GM21576 (cell line): Measurements from ENCODE around the gene BCL10.
A peak's percentile ranks its signal among the peaks of the same experiment; 100 is the strongest.
"Not testable (repeated sequence)": the region's sequence is repeated elsewhere in the genome, so short reads cannot be mapped to it uniquely, and the experiment has no call there.

Source experiments
- ATAC-seq: cut with Tn5 transposase; IDR thresholded peaks from one replicate; pipeline ENCODE4 v1.9.1; 2021; ENCODE audit warnings: mild to moderate bottlenecking, moderate library complexity; ENCODE audit not compliant: unreplicated experiment

BCL10 gene

GRCh38 chr1:85268801-85269585 is 7.4 kb downstream of the BCL10 start:
- no peak for ATAC-seq

GRCh38 chr1:85267313-85267712 is 9.1 kb downstream of the BCL10 start:
- no peak for ATAC-seq

DNA sequence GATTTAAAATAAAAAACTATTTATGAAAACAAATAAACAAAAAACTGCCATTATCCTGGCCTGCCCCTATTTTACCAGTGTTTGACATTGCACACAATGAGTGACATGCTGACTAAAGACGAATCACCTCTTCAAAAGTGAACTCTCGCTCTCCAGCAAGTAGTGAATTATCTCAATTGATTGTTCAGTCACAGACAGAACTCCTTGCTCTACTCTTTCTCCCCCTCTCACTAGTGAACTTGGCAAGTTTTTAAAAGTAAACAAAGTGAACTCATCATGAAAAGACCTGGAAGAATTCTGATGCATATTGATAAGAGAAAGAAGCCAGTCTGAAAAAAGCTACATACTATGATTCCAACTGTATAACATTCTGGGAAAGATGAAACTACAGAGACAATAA is 12.3 kb downstream of the BCL10 start:
- ATAC-seq, result no peak

- no peak for ATAC-seq
Observed at GRCh38 chr1:85262985-85263384, 13.4 kb downstream of the BCL10 start.

- ATAC-seq, result no peak
Observed at GRCh38 chr1:85259912-85260274, 16.5 kb downstream of the BCL10 start.

GRCh38 chr1:85259118-85259911 is 17.1 kb downstream of the BCL10 start, which contains the start of gene C1orf52:
TSS of gene C1orf52 (minus strand) at chr1:85259662. CDS start at chr1:85259633, 29 bp downstream.
- ATAC-seq, result peak; percentile 96

DNA sequence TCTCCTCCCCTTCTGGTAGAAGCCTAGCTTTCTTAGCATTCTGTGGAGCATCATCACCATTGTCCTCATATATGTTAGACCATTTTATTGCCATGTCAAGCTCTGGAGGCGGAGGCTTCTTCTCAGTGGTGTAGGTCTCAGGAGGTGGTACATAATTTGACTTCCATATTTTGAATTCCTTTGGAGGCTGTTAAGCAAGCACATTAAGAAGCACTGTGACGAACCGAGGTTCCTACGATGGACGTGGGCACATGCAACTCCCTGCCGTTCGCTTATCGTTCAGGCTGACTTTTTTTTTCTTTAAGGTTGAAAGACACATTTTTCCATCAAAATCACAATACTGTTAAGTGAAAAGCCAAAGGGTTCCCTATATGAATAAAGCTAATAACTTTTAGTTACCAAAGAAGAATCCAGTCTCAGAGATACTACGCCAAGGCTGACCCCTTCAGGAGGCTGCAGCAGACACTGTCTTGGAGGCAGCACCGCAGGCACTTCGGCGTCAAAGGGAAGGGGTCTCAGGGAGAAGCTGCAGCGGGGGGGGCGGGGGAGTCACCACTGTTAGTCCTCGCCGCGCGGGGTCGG is 17.8 kb downstream of the BCL10 start:
- no peak for ATAC-seq

GRCh38 chr1:85249042-85249441 is 27.4 kb downstream of the BCL10 start:
- not testable (repeated sequence) for ATAC-seq

- ATAC-seq, result no peak
Observed at GRCh38 chr1:85245891-85246290, 30.5 kb downstream of the BCL10 start.

GRCh38 chr1:85245456-85245855 is 31.0 kb downstream of the BCL10 start:
- no peak for ATAC-seq

DNA sequence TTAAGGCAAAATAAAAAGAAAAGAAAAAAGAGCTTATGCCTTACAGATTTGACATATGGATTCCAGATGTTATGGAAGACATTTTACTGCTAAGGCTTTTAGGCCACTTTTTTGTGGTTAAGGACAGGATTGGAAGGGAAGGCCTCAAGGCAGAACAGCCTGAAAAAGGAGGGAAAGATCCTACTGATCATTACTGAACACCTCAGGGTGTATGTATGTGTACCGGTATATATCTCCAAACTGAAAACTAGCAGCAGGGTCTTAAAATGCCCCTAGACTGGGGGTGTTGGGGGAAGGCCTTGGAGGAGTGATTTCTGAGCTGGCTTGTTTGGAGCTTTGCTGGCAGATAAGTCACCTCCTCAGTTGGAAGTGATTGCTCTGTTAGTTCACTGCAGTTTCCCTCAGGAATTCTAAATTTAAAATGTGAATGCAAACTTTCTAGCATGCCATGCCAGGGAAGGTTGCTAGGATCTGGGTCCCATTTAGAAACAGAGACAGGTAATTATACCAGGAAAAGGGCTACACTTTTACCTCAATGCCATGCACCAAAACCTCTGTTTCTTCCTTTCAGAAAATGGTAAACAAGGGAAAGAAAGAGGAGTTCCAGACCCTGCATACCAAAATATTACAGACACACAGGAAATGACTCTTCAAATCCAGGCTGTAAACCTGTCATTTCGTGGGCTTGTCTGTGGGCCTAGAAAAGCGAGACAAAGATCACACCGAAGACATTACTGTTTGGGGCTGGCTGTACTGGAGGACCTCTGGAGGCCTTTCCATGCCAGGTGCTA is 32.0 kb downstream of the BCL10 start:
- no peak for ATAC-seq

GRCh38 chr1:85243372-85243771 is 33.1 kb downstream of the BCL10 start:
- ATAC-seq, result no peak

DNA sequence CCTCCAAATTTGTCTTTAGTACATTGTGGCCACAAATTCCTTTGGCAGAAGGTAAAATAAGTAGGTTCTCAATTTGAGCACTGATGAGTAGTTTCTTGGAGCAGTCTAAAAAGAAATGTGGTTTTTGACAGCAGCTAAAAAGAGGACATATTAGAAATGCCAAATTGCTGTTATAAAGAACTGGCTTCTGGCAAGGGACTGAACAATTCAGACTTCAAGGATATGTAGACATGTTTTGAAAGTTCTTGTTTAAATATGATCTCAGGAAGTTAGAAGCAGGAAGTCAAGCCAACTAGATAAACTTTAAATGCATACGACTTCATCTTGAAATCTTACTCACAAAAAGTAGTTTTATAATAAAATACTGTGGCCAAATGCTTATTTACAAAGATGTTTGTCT is 35.8 kb downstream of the BCL10 start:
- ATAC-seq, result no peak

GRCh38 chr1:85240174-85240601 is 36.2 kb downstream of the BCL10 start:
- no peak for ATAC-seq

- ATAC-seq, result no peak
Observed at GRCh38 chr1:85237613-85238012, 38.8 kb downstream of the BCL10 start.

DNA sequence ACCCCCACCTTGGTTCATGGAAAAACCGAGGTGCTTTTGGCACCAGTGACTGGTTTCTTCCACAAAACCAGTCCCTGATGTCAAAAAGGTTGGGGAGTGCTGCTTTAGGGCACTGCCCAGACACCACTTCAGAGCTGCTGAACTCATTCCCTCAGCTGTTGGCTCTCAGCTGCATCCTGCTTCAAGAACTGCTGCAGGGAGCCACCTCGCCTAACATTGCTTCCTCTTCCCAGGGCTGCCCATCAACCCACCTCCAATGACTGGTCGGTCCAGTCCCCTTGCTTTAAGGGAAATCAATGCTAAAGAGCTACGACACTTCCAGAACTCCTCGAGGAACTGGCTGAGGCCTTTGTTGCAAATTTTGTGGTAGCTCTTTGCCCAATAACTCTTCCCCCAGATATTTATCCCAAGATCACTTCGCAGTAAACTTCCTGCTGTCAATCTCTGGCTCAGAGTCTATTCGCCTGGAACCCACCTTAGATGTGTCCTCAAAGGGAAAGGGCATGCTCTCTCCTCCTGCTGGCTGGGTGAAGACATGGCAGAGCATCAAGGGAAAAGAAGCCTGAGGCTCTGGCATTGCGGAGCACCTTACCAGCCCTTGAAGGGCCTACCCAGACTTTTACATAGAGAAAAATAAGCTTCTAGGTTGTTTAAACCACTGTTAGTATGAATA is 46.0 kb downstream of the BCL10 start:
- no peak for ATAC-seq

DNA sequence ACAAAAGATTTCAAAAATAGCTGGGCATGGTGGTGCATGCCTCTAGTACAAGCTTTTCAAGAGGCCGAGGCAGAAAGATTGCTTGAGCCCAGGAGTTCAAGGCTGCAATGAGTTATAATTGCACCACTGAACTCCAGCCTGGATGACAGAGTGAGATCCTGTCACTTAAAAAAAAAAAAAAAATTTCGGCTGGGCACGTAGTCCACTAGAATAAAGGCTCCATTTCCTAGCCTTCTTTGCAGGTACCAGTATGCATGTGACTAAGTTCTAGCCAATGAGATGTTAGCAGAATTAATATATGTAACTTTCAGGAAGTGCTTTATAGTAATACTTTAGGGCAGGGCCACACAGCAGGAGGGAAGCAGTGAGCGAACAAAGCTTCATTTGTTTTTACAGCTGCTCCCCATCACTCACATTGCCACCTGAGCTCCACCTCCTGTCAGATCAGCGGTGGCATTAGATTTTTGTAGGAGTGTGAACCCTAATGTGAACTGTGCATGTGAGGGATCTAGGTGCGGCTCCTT is 46.8 kb downstream of the BCL10 start:
- no peak for ATAC-seq

GRCh38 chr1:85228972-85229371 is 47.5 kb downstream of the BCL10 start:
- ATAC-seq, result no peak

GRCh38 chr1:85225624-85226380 is 50.6 kb downstream of the BCL10 start:
- no peak for ATAC-seq
